ENCODE measurements around the gene TFF1.

TFF1 gene

GRCh38 chr21:42344631-42345030 is 21.7 kb downstream of the TFF1 start:
- Histone ChIP-seq H3K4me2 (ENCODE audit: insufficient read depth, low read length) (no peak overlapping the region), H3K4me3 (ENCODE audit: low read depth in 1 of 2, low read length in 2 of 2) (no peak overlapping the region), H3K79me2 (ENCODE audit: insufficient read depth, low read length) (no peaks in the 10 kb centered on the region), H3K27me3 (ENCODE audit: insufficient read depth, low read length, poor library complexity) (no peaks in the 10 kb centered on the region), H3K9me3 (ENCODE audit: insufficient read depth, low read length, severe bottlenecking) (no peaks in the 10 kb centered on the region), H3K27ac (ENCODE audit: low read length) (no peak overlapping the region), H3K4me1 (ENCODE audit: insufficient read depth, low read length) (no peaks in the 10 kb centered on the region), H2AFZ (ENCODE audit: low read depth, low read length) (no peak overlapping the region), H3K9ac (ENCODE audit: low read depth, low read length) (no peak overlapping the region), H4K20me1 (ENCODE audit: insufficient read depth, low read length) (no peaks in the 10 kb centered on the region), H3K36me3 (ENCODE audit: insufficient read depth, low read length) (no peaks in the 10 kb centered on the region)
- DNase-seq (no peak), ATAC-seq (ENCODE audit: insufficient read depth, low read depth) (no peak)
- TF ChIP-seq EZH2 (IDR thresholded peaks at IDR 0.05; ENCODE audit: borderline replicate concordance, low read depth, low read length, severe bottlenecking), result no peak
- no peak for TF ChIP-seq CTCF (IDR thresholded peaks at IDR 0.05; ENCODE audit: borderline replicate concordance, extremely low read depth, low read length, poor library complexity, severe bottlenecking)

DNA sequence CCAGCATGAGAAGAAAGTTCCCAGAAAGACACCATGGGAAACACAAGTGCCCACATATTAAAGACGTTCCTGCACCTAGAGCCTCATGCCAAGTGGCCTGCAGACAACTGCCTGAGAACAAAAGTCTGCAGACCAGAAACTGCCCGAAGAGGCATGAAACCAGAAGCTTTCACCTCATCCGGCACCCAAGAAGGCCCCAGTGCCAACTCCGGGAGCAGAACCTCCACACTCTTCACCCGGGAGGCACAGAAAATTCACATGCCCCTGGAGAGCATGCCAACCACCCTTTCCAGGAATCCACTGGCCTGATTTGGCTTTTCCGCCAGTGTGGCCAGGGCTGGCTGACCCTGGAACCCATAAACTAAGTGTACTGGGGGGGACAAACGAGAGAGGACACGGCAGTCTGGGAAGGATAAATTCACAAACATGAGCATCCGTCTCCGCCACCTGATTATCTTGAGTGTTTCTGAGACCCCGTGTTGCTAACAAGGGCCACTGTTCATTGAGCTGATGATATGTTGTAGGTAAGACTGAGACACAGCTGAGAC is 22.3 kb downstream of the TFF1 start:
- no peak overlapping the region for H3K4me3 ChIP-seq (ENCODE audit: low read depth in 1 of 2, low read length in 2 of 2)
- TF ChIP-seq EZH2 (IDR thresholded peaks at IDR 0.05; ENCODE audit: borderline replicate concordance, low read depth, low read length, severe bottlenecking), result no peak
- no peak for TF ChIP-seq CTCF (IDR thresholded peaks at IDR 0.05; ENCODE audit: borderline replicate concordance, extremely low read depth, low read length, poor library complexity, severe bottlenecking)
- no peaks in the 10 kb centered on the region for H3K4me1 ChIP-seq (ENCODE audit: insufficient read depth, low read length)
- H3K4me2 ChIP-seq (ENCODE audit: insufficient read depth, low read length), result no peak overlapping the region
- no peak overlapping the region for H3K27ac ChIP-seq (ENCODE audit: low read length)
- no peaks in the 10 kb centered on the region for H3K36me3 ChIP-seq (ENCODE audit: insufficient read depth, low read length)
- no peaks in the 10 kb centered on the region for H4K20me1 ChIP-seq (ENCODE audit: insufficient read depth, low read length)
- ATAC-seq (ENCODE audit: insufficient read depth, low read depth), result no peak
- no peak overlapping the region for H2AFZ ChIP-seq (ENCODE audit: low read depth, low read length)
- no peaks in the 10 kb centered on the region for H3K9me3 ChIP-seq (ENCODE audit: insufficient read depth, low read length, severe bottlenecking)
- no peak overlapping the region for H3K9ac ChIP-seq (ENCODE audit: low read depth, low read length)
- DNase-seq, result no peak
- no peaks in the 10 kb centered on the region for H3K79me2 ChIP-seq (ENCODE audit: insufficient read depth, low read length)
- no peaks in the 10 kb centered on the region for H3K27me3 ChIP-seq (ENCODE audit: insufficient read depth, low read length, poor library complexity)

DNA sequence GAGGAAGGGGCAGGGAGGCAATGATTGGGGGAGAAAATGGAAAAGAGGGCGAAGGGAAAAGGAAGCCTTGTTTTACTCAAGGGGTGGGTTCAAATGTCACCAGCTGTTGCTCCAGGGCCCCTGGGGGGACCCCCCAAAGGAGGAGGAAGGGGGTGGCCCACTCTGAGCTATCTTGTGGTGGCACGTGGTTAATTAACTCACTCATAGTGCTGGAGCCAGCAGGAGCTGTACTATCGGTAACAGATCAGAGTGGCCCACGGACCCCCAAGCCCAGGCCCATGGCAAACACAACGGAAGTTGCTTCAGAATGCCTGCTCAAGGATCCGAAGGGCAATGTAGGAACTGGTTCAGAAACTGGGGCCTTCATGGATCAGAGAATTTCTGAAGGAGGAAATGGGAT is 22.8 kb downstream of the TFF1 start:
- Histone ChIP-seq H3K27me3 (ENCODE audit: insufficient read depth, low read length, poor library complexity) (no peaks in the 10 kb centered on the region), H3K36me3 (ENCODE audit: insufficient read depth, low read length) (no peaks in the 10 kb centered on the region), H3K4me2 (ENCODE audit: insufficient read depth, low read length) (no peak overlapping the region), H3K9me3 (ENCODE audit: insufficient read depth, low read length, severe bottlenecking) (no peaks in the 10 kb centered on the region), H3K4me1 (ENCODE audit: insufficient read depth, low read length) (no peaks in the 10 kb centered on the region), H3K4me3 (ENCODE audit: low read depth in 1 of 2, low read length in 2 of 2) (no peak overlapping the region), H3K9ac (ENCODE audit: low read depth, low read length) (no peak overlapping the region), H3K79me2 (ENCODE audit: insufficient read depth, low read length) (no peaks in the 10 kb centered on the region), H2AFZ (ENCODE audit: low read depth, low read length) (no peak overlapping the region), H3K27ac (ENCODE audit: low read length) (no peak overlapping the region), H4K20me1 (ENCODE audit: insufficient read depth, low read length) (no peaks in the 10 kb centered on the region)
- ATAC-seq (ENCODE audit: insufficient read depth, low read depth) (no peak; the same call in 2 of the 3 replicates), DNase-seq (no peak)
- TF ChIP-seq CTCF (IDR thresholded peaks at IDR 0.05; ENCODE audit: borderline replicate concordance, extremely low read depth, low read length, poor library complexity, severe bottlenecking) (no peak), EZH2 (IDR thresholded peaks at IDR 0.05; ENCODE audit: borderline replicate concordance, low read depth, low read length, severe bottlenecking) (no peak)

DNA sequence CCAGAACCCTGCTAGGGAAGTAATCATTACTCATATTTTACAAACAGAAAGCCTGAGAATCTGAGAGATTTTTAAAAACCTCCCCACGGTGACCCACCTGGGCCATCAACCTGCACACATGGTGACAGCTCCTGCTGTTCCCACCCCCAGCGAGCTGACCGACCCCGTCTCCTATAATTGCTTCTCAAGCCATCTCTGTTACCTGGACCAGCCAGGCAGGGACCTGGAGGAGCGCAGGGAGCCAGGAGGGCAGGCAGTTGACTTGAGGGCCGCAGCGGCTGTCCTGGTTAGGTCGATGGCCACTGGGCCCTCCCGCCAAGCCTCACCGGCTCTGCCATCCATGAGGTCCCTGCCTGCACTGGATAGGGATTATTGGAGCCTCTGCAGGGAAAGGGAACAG is 23.2 kb downstream of the TFF1 start:
- ATAC-seq (ENCODE audit: insufficient read depth, low read depth), result no peak
- TF ChIP-seq EZH2 (IDR thresholded peaks at IDR 0.05; ENCODE audit: borderline replicate concordance, low read depth, low read length, severe bottlenecking) (no peak), CTCF (IDR thresholded peaks at IDR 0.05; ENCODE audit: borderline replicate concordance, extremely low read depth, low read length, poor library complexity, severe bottlenecking) (no peak)
- no peak overlapping the region for H3K9ac ChIP-seq (ENCODE audit: low read depth, low read length)
- no peaks in the 10 kb centered on the region for H3K4me1 ChIP-seq (ENCODE audit: insufficient read depth, low read length)
- H3K4me3 ChIP-seq (ENCODE audit: low read depth in 1 of 2, low read length in 2 of 2), result no peak overlapping the region
- no peaks in the 10 kb centered on the region for H4K20me1 ChIP-seq (ENCODE audit: insufficient read depth, low read length)
- H3K4me2 ChIP-seq (ENCODE audit: insufficient read depth, low read length), result no peak overlapping the region
- no peak overlapping the region for H2AFZ ChIP-seq (ENCODE audit: low read depth, low read length)
- DNase-seq, result no peak
- no peaks in the 10 kb centered on the region for H3K36me3 ChIP-seq (ENCODE audit: insufficient read depth, low read length)
- H3K27ac ChIP-seq (ENCODE audit: low read length), result no peak overlapping the region
- no peaks in the 10 kb centered on the region for H3K9me3 ChIP-seq (ENCODE audit: insufficient read depth, low read length, severe bottlenecking)
- no peaks in the 10 kb centered on the region for H3K79me2 ChIP-seq (ENCODE audit: insufficient read depth, low read length)
- H3K27me3 ChIP-seq (ENCODE audit: insufficient read depth, low read length, poor library complexity), result no peaks in the 10 kb centered on the region
